ENCODE measurements around the gene ALOXE3.

ALOXE3 gene

GRCh38 chr17:8153957-8154607 lies 35.8 kb upstream of the ALOXE3 start:
- peak; percentile 82 to 87 for DNase-seq

- DNase-seq: peak; percentile 48 to 50
Measured at GRCh38 chr17:8153525-8153956, 35.2 kb upstream of the ALOXE3 start.

- no peak for DNase-seq
Measured at GRCh38 chr17:8153031-8153451, 34.7 kb upstream of the ALOXE3 start.

- DNase-seq: peak; percentile 86 to 88
Measured at GRCh38 chr17:8152112-8152775, 33.9 kb upstream of the ALOXE3 start, which contains the start of gene PER1. Gene PER1, minus strand, starts transcription at chr17:8152404. Its CDS starts 1,698 bp downstream, at chr17:8150706.

- no peak for DNase-seq
Measured at GRCh38 chr17:8151641-8152111, 33.4 kb upstream of the ALOXE3 start.

GRCh38 chr17:8151120-8151640 lies 32.9 kb upstream of the ALOXE3 start:
- peak; percentile 77 to 79 for DNase-seq

GRCh38 chr17:8150194-8151119 lies 32.1 kb upstream of the ALOXE3 start:
- no peak for DNase-seq

GRCh38 chr17:8149419-8150193 lies 31.3 kb upstream of the ALOXE3 start:
- no peak for DNase-seq

GRCh38 chr17:8148560-8148959 lies 30.2 kb upstream of the ALOXE3 start:
- no peak for DNase-seq

- DNase-seq: no peak
Measured at GRCh38 chr17:8147805-8148404, 29.6 kb upstream of the ALOXE3 start.

- no peak for DNase-seq
Measured at GRCh38 chr17:8147141-8147804, 29.0 kb upstream of the ALOXE3 start.

- no peak for DNase-seq
Measured at GRCh38 chr17:8146381-8147140, 28.2 kb upstream of the ALOXE3 start.

GRCh38 chr17:8145811-8146210 lies 27.5 kb upstream of the ALOXE3 start:
- no peak for DNase-seq

- no peak for DNase-seq
Measured at GRCh38 chr17:8144401-8145231, 26.3 kb upstream of the ALOXE3 start.

GRCh38 chr17:8143581-8144400 lies 25.5 kb upstream of the ALOXE3 start:
- no peak for DNase-seq

- no peak for DNase-seq
Measured at GRCh38 chr17:8142887-8143580, 24.7 kb upstream of the ALOXE3 start.

- no peak for DNase-seq
Measured at GRCh38 chr17:8142158-8142886, 24.0 kb upstream of the ALOXE3 start.
